22Rv1 (cell line): ENCODE measurements around the gene PRR19.
"Not testable (repeated sequence)": the region's sequence is repeated elsewhere in the genome, so short reads cannot be mapped to it uniquely, and the experiment has no call there.

Experiments used
- H3K27ac ChIP-seq: fragments of 450-650 bp; 2 replicates; pipeline ENCODE4 v1.5.1; 2017
- CTCF ChIP-seq: fragments of 450-650 bp; IDR thresholded peaks from 2 replicates; pipeline ENCODE4 v1.5.1; 2017; ENCODE audit warnings: mild to moderate bottlenecking
- ZFX ChIP-seq: fragments of 450-650 bp; IDR thresholded peaks from 2 replicates; pipeline ENCODE4 v1.6.1; 2017; ENCODE audit warnings: antibody characterized with exemption, borderline replicate concordance

PRR19 gene

GRCh38 chr19:42325308-42325895 lies 23.5 kb downstream of the PRR19 start, which contains the start of gene MEGF8:
Gene MEGF8, plus strand, starts transcription at chr19:42325635. Its CDS starts 609 bp downstream, at chr19:42326244.
- peak within 1 kb of the TSS; percentile 69 for H3K27ac ChIP-seq
- no peak for TF ChIP-seq ZFX
- peak; percentile 34 for TF ChIP-seq CTCF

GRCh38 chr19:42325896-42326771 lies 24.2 kb downstream of the PRR19 start:
- 0 out of 2 replicates have a peak, but pooled peaks have one; percentile 13 for TF ChIP-seq CTCF
- TF ChIP-seq ZFX = no peak
- H3K27ac ChIP-seq = peak overlapping the region; percentile 69

- TF ChIP-seq ZFX (no peak), CTCF (no peak)
- no peak overlapping the region for H3K27ac ChIP-seq
Measured at GRCh38 chr19:42326969-42327368, 25.0 kb downstream of the PRR19 start.

GRCh38 chr19:42327381-42327780 lies 25.4 kb downstream of the PRR19 start:
- no peak for TF ChIP-seq ZFX
- H3K27ac ChIP-seq = no peak overlapping the region

GRCh38 chr19:42328106-42328505 lies 26.2 kb downstream of the PRR19 start:
- H3K27ac ChIP-seq = no peak overlapping the region

GRCh38 chr19:42328854-42329253 lies 26.9 kb downstream of the PRR19 start:
- H3K27ac ChIP-seq = no peak overlapping the region
- TF ChIP-seq CTCF (no peak), ZFX (no peak)

More at GRCh38 chr19:42328106-42328505, 26.2 kb downstream of the PRR19 start:
- no peak for TF ChIP-seq ZFX

- TF ChIP-seq ZFX = no peak
- no peak for TF ChIP-seq CTCF
- no peak overlapping the region for H3K27ac ChIP-seq
Measured at GRCh38 chr19:42330241-42330711, 28.3 kb downstream of the PRR19 start.

- not testable (repeated sequence) for H3K27ac ChIP-seq
Measured at GRCh38 chr19:42331333-42331732, 29.4 kb downstream of the PRR19 start.
